HEK293 (cell line): ENCODE measurements around the gene PCED1A.

Experiments used
- CTCF ChIA-PET: fragments of 350-600 bp; formaldehyde crosslinking; extraction: SDS; loops from one replicate; lab custom pipeline; 2021; ENCODE audit warnings: antibody characterized with exemption; lab: Yijun Ruan, JAX
- POLR2A ChIA-PET: fragments of 300-600 bp; formaldehyde crosslinking; extraction: SDS; loops from one replicate; lab custom pipeline; 2020; ENCODE audit warnings: antibody characterized with exemption, inconsistent platforms; lab: Yijun Ruan, JAX
- H3K27ac ChIP-seq: fragments of 200-500 bp; sonication (Bioruptor generic); 2 replicates; pipeline ENCODE4 v1.5.1; 2014; ENCODE audit warnings: low read depth, low read length, control low read depth, inconsistent platforms; ENCODE audit errors: extremely low read depth
- H3K36me3 ChIP-seq, 2 experiments: fragments of 200-500 bp in 1 of 2; sonication (Bioruptor generic) in 1 of 2; 1 replicate in 1 of 2; 2 replicates in 1 of 2; pipeline ENCODE4 v1.5.1; 2014 to 2017; ENCODE audit warnings: inconsistent platforms in 2 of 2, low read length in 2 of 2; ENCODE audit not compliant: control insufficient read depth in 2 of 2, insufficient read depth in 1 of 2
- H3K4me1 ChIP-seq: fragments of 200-500 bp; sonication (Bioruptor generic); 2 replicates; pipeline ENCODE4 v1.5.1; 2014; ENCODE audit warnings: mild to moderate bottlenecking, low read length, inconsistent platforms; ENCODE audit not compliant: control insufficient read depth, insufficient read depth
- H3K4me3 ChIP-seq: 2 replicates; pipeline ENCODE4 v1.5.1; 2011; ENCODE audit warnings: low read depth, mild to moderate bottlenecking, control low read depth, low read length, moderate library complexity
- H3K9me3 ChIP-seq: fragments of 200-500 bp; sonication (Bioruptor generic); 2 replicates; pipeline ENCODE4 v1.5.1; 2014; ENCODE audit warnings: low read depth, low read length, inconsistent platforms; ENCODE audit not compliant: control insufficient read depth, insufficient read depth
- BCL11A ChIP-seq: fragments of 450-650 bp; formaldehyde crosslinking; IDR thresholded peaks from 2 replicates; pipeline ENCODE4 v1.5.1; 2016; ENCODE audit warnings: low read depth, missing biosample characterization, missing genetic modification characterization
- INSM2 ChIP-seq: fragments of 450-650 bp; formaldehyde crosslinking; IDR thresholded peaks from 2 replicates; pipeline ENCODE4 v1.5.1; 2016; ENCODE audit warnings: missing biosample characterization, missing genetic modification characterization
- SP7 ChIP-seq: fragments of 450-650 bp; formaldehyde crosslinking; IDR thresholded peaks from 2 replicates; pipeline ENCODE4 v1.5.1; 2016; ENCODE audit warnings: missing biosample characterization, missing genetic modification characterization
- TRIM28 ChIP-seq: IDR thresholded peaks from 2 replicates; pipeline ENCODE4 v1.6.1; 2011; ENCODE audit warnings: low read length, control low read depth, borderline replicate concordance
- ZFP37 ChIP-seq: fragments of 450-650 bp; formaldehyde crosslinking; IDR thresholded peaks from 2 replicates; pipeline ENCODE4 v1.5.1; 2016; ENCODE audit warnings: missing biosample characterization, missing genetic modification characterization
- ZNF138 ChIP-seq: fragments of 450-650 bp; formaldehyde crosslinking; IDR thresholded peaks from 2 replicates; pipeline ENCODE4 v1.5.1; 2016; ENCODE audit warnings: missing biosample characterization, missing genetic modification characterization, borderline replicate concordance
- ZNF18 ChIP-seq: fragments of 450-650 bp; formaldehyde crosslinking; IDR thresholded peaks from 2 replicates; pipeline ENCODE4 v1.5.1; 2016; ENCODE audit warnings: missing biosample characterization, missing genetic modification characterization
- ZNF184 ChIP-seq: fragments of 450-650 bp; IDR thresholded peaks from 2 replicates; pipeline ENCODE4 v1.5.1; 2018; ENCODE audit warnings: missing biosample characterization, mild to moderate bottlenecking, missing genetic modification characterization
- ZNF366 ChIP-seq: fragments of 450-650 bp; formaldehyde crosslinking; conservative IDR thresholded peaks from 2 replicates; pipeline ENCODE4 v1.5.1; 2016; ENCODE audit warnings: missing biosample characterization, missing genetic modification characterization
- ZNF514 ChIP-seq: fragments of 450-650 bp; formaldehyde crosslinking; IDR thresholded peaks from 2 replicates; pipeline ENCODE4 v1.5.1; 2016; ENCODE audit warnings: missing biosample characterization, missing genetic modification characterization
- ZNF560 ChIP-seq: fragments of 450-650 bp; formaldehyde crosslinking; IDR thresholded peaks from 2 replicates; pipeline ENCODE4 v1.5.1; 2017; ENCODE audit warnings: missing biosample characterization, missing genetic modification characterization, borderline replicate concordance
- ZNF658 ChIP-seq: fragments of 450-650 bp; formaldehyde crosslinking; IDR thresholded peaks from 2 replicates; pipeline ENCODE4; 2016; ENCODE audit warnings: missing biosample characterization, missing genetic modification characterization
- TF ChIP-seq, protein P1 (sequence below): fragments of 450-650 bp; formaldehyde crosslinking; IDR thresholded peaks from 2 replicates; pipeline ENCODE4 v1.5.1; 2017; ENCODE audit warnings: missing biosample characterization, mild to moderate bottlenecking, missing genetic modification characterization, moderate library complexity

The PCED1A gene

GRCh38 chr20:2871661-2872458 is 31.4 kb upstream of the PCED1A start (continued):
- 0 out of 2 replicates have a peak, but pooled peaks have one; percentile 27 for TF ChIP-seq ZNF18
- TF ChIP-seq, all 188 proteins: peak for 5

DNA sequence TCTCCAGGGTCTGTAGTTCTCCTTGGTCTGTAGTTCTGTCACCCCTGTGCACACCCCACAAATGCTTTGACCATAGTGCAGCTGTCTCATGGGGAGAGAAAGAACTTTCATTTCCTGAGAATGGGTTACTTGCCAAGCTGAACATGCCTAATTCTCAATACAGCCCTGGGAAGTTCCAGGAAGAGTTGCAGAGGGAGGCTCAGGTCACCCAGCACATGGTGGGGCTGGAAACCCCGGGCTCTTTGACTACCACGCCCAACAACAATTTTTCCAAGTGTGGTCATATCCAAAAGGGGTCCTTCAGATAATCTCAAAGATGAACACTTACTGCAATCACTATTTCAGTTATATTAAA is 30.6 kb upstream of the PCED1A start:
- POLR2A ChIA-PET = interaction anchor here (1.1 kb wide), 1 partner anchor 33 kb away, joined by 3 read pairs; no protein-coding TSS in a partner anchor
- CTCF ChIA-PET = interaction anchor here (1.4 to 2.4 kb wide), 3 partner anchors 15 to 130 kb away, joined by 4 to 10 read pairs (median 9); no protein-coding TSS in a partner anchor
- H3K27ac ChIP-seq = peak overlapping the region; percentile 47; the same call in 1 of the 2 replicates
- H3K4me1 ChIP-seq = peaks cover 15% of the 10 kb centered on the region
- H3K9me3 ChIP-seq = no peaks in the 10 kb centered on the region
- H3K4me3 ChIP-seq = no peak overlapping the region
- H3K36me3 ChIP-seq = peaks cover 0 to 17% of the 10 kb centered on the region in 2 experiments; a peak in 1 of 3 replicates
- TF ChIP-seq ZNF366 (tag by site-specific recombination) (no peak), ZNF138 (tag by site-specific recombination) (no peak), ZNF560 (tag by site-specific recombination) (no peak), TRIM28 (no peak)
- TF ChIP-seq, protein P1, sequence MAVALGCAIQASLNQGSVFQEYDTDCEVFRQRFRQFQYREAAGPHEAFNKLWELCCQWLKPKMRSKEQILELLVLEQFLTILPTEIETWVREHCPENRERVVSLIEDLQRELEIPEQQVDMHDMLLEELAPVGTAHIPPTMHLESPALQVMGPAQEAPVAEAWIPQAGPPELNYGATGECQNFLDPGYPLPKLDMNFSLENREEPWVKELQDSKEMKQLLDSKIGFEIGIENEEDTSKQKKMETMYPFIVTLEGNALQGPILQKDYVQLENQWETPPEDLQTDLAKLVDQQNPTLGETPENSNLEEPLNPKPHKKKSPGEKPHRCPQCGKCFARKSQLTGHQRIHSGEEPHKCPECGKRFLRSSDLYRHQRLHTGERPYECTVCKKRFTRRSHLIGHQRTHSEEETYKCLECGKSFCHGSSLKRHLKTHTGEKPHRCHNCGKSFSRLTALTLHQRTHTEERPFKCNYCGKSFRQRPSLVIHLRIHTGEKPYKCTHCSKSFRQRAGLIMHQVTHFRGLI (tag by site-specific recombination) = peak; percentile 72; the same call in 1 of the 2 replicates

DNA sequence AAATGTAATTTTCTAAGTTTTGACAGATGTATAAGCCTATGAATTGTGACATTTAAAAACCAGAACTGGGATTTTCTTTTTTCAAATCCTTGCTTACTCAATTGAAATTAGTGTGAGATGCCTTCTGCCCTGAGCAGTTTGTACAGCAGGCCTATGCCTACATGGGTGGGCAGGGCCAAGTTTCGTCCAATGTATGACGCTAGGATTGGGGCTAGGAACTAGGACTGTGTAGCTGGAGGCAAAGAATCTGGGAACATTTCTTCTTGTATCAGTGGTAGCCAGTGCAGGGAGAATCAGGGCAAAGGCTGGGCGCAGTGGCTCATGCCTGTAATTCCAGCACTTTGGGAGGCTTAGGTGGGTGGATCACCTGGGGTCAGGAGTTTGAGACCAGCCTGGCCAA is 28.9 kb upstream of the PCED1A start:
- CTCF ChIA-PET = interaction anchor here (0.8 to 2.4 kb wide), 2 partner anchors 11 to 18 kb away, joined by 4 to 9 read pairs; no protein-coding TSS in a partner anchor
- POLR2A ChIA-PET = no interaction called here
- no peak for TF ChIP-seq ZNF658 (tag by site-specific recombination)
- no peak for TF ChIP-seq INSM2 (tag by site-specific recombination)
- no peak for TF ChIP-seq ZNF184 (tag by site-specific recombination)
- no peak for TF ChIP-seq TRIM28
- TF ChIP-seq ZNF514 (tag by site-specific recombination) = no peak
- no peak for TF ChIP-seq BCL11A (tag by site-specific recombination)
- TF ChIP-seq ZFP37 (tag by site-specific recombination) = no peak
- TF ChIP-seq SP7 (tag by site-specific recombination) = no peak
- no peak overlapping the region for H3K4me3 ChIP-seq
- H3K9me3 ChIP-seq = no peaks in the 10 kb centered on the region
- H3K4me1 ChIP-seq = peaks cover 8% of the 10 kb centered on the region
- peaks cover 0 to 27% of the 10 kb centered on the region in 2 experiments; a peak in 1 of 3 replicates for H3K36me3 ChIP-seq
- H3K27ac ChIP-seq = no peak overlapping the region
